Colonic mucosa (tissue), 4 donors: ENCODE measurements around the gene ARMH2. TPM values are rescaled to one million over a fixed set of nuclear protein-coding genes. Genes with fewer than 3 reads are reported as not detected.

Source experiments
- DNase-seq: peaks from one replicate; pipeline ENCODE4 v3.0.0-alpha.2; 2020
- H3K27ac ChIP-seq: fragments of 200-600 bp; one replicate; pipeline ENCODE4 v1.8.0; 2021
- H3K27me3 ChIP-seq: fragments of 200-600 bp; one replicate; pipeline ENCODE4 v1.8.0; 2021
- H3K36me3 ChIP-seq: fragments of 200-600 bp; one replicate; pipeline ENCODE4 v1.8.0; 2021
- H3K4me1 ChIP-seq: fragments of 200-600 bp; one replicate; pipeline ENCODE4 v1.8.0; 2021; ENCODE audit warnings: mild to moderate bottlenecking
- H3K4me3 ChIP-seq: fragments of 200-600 bp; one replicate; pipeline ENCODE4 v1.8.0; 2021
- H3K9ac ChIP-seq, 2 donors: one replicate each; pipeline ENCODE4 v1.7.0; 2013; ENCODE audit warnings: control low read depth in 2 of 2, low read depth in 2 of 2, low read length in 2 of 2
- H3K9me3 ChIP-seq: fragments of 200-600 bp; one replicate; pipeline ENCODE4 v1.8.0; 2021
- CTCF ChIP-seq: fragments of 200-600 bp; IDR thresholded peaks from one replicate; pipeline ENCODE4 v1.8.0; 2022; ENCODE audit warnings: antibody characterized with exemption, mild to moderate bottlenecking
- intact Hi-C: fragments of 100-400 bp; cut with DNase I; formaldehyde crosslinking; loops from one replicate; pipeline ENCODE4 v1.14.1; 2022
- total RNA-seq, 2 donors: library from RNA; stranded (reverse); fragmentation: NEBNext Ultra II Directional in 1 of 2; extraction: Animal tissue kit (Norgen Biotek cat#: 25700) in 1 of 2; gene quantifications; one replicate each; pipeline ENCODE4 v1.2.1, GENCODE V29; 2021
- donor health status: healthy.
- donor health status: DM: no; HTN: no; CAD: no.
- donor health status: DM: no; HTN: no; CAD: no.

Gene ARMH2
- total RNA-seq, 2 donors from 2014 or later = not detected

GRCh38 chr6:24821860-24822444 lies 23.2 kb upstream of the ARMH2 start:
- H3K36me3 ChIP-seq = no peaks in the 10 kb centered on the region
- H3K27ac ChIP-seq = no peak overlapping the region
- no peak for DNase-seq
- no peaks in the 10 kb centered on the region for H3K4me1 ChIP-seq
- no peaks in the 10 kb centered on the region for H3K9me3 ChIP-seq
- no peak overlapping the region for H3K9ac ChIP-seq
- H3K27me3 ChIP-seq = no peaks in the 10 kb centered on the region
- no peak for TF ChIP-seq CTCF
- H3K4me3 ChIP-seq = no peak overlapping the region
- intact Hi-C loops = no loop called here

- Histone ChIP-seq H3K27me3 (no peaks in the 10 kb centered on the region), H3K9ac (no peak overlapping the region), H3K4me3 (no peak overlapping the region), H3K27ac (no peak overlapping the region), H3K4me1 (no peaks in the 10 kb centered on the region), H3K36me3 (no peaks in the 10 kb centered on the region), H3K9me3 (no peaks in the 10 kb centered on the region)
- intact Hi-C loops = no loop called here
- TF ChIP-seq CTCF = no peak
- no peak for DNase-seq
These were observed 19.6 kb upstream of the ARMH2 start for GRCh38 chr6:24818346-24818745.

- Histone ChIP-seq H3K27me3 (no peaks in the 10 kb centered on the region), H3K27ac (no peak overlapping the region), H3K9me3 (no peaks in the 10 kb centered on the region), H3K4me3 (no peak overlapping the region), H3K9ac (no peak overlapping the region), H3K36me3 (no peaks in the 10 kb centered on the region), H3K4me1 (no peaks in the 10 kb centered on the region)
- no peak for TF ChIP-seq CTCF
- intact Hi-C loops = no loop called here
- DNase-seq = no peak
These were observed 11.0 kb upstream of the ARMH2 start for GRCh38 chr6:24809728-24810127.

GRCh38 chr6:24807584-24807983 lies 8.9 kb upstream of the ARMH2 start:
- no peak overlapping the region for H3K9ac ChIP-seq

GRCh38 chr6:24802271-24803059 lies 3.7 kb upstream of the ARMH2 start:
- no peaks in the 10 kb centered on the region for H3K27me3 ChIP-seq
- no peak overlapping the region for H3K9ac ChIP-seq
- no peaks in the 10 kb centered on the region for H3K36me3 ChIP-seq
- intact Hi-C loops = no loop called here
- no peaks in the 10 kb centered on the region for H3K9me3 ChIP-seq
- DNase-seq = no peak
- H3K4me3 ChIP-seq = no peak overlapping the region
- TF ChIP-seq CTCF = no peak
- no peaks in the 10 kb centered on the region for H3K4me1 ChIP-seq
- H3K27ac ChIP-seq = no peak overlapping the region

More at GRCh38 chr6:24807584-24807983, 8.9 kb upstream of the ARMH2 start:
- H3K4me1 ChIP-seq = no peaks in the 10 kb centered on the region
- intact Hi-C loops = no loop called here
- no peak overlapping the region for H3K27ac ChIP-seq
- no peaks in the 10 kb centered on the region for H3K9me3 ChIP-seq
- H3K4me3 ChIP-seq = no peak overlapping the region
- no peaks in the 10 kb centered on the region for H3K27me3 ChIP-seq
- no peaks in the 10 kb centered on the region for H3K36me3 ChIP-seq
- TF ChIP-seq CTCF = no peak
- no peak for DNase-seq
